WTC11 (cell line): ENCODE measurements around the gene NANOG. TPM values are rescaled to one million over a fixed set of nuclear protein-coding genes. Genes with fewer than 3 reads are reported as not detected.

ENCODE experiments used
- ATAC-seq: fragments of 200-7000 bp; cut with Tn5 transposase; 2 replicates; pipeline ENCODE4 v1.10.0; 2021; ENCODE audit warnings: mild to moderate bottlenecking, moderate library complexity
- CTCF ChIA-PET: fragments of 300-600 bp; sonication (Branson Sonifier 250); formaldehyde crosslinking; loops from one replicate; lab custom pipeline; 2021; ENCODE audit warnings: antibody characterized with exemption; lab: Charles Lee
- POLR2A ChIA-PET: fragments of 350-600 bp; sonication (Branson Sonifier 250); formaldehyde crosslinking; loops from one replicate; lab custom pipeline; 2021; ENCODE audit warnings: antibody characterized with exemption; lab: Charles Lee
- DNase-seq: peaks from one replicate; pipeline ENCODE4 v3.0.0; 2021; ENCODE audit warnings: low spot score
- H3K27ac Mint-ChIP-seq: 2 replicates; pipeline ENCODE4 v1.8.0; 2021; ENCODE audit warnings: mixed read lengths
- H3K27me3 Mint-ChIP-seq: 2 replicates; pipeline ENCODE4 v1.8.0; 2021; ENCODE audit warnings: low read depth, mild to moderate bottlenecking, moderate library complexity, mixed read lengths
- H3K36me3 Mint-ChIP-seq: 2 replicates; pipeline ENCODE4 v1.8.0; 2021; ENCODE audit warnings: mixed read lengths
- H3K4me1 Mint-ChIP-seq: 2 replicates; pipeline ENCODE4 v1.8.0; 2022; ENCODE audit warnings: mixed read lengths
- H3K4me3 Mint-ChIP-seq: 2 replicates; pipeline ENCODE4 v1.8.0; 2021; ENCODE audit warnings: mild to moderate bottlenecking, moderate library complexity, mixed read lengths
- H3K9me3 Mint-ChIP-seq: 2 replicates; pipeline ENCODE4 v1.8.0; 2021; ENCODE audit warnings: mixed read lengths
- ELF4 ChIP-seq: sonication (generic); formaldehyde crosslinking; IDR thresholded peaks from 2 replicates; pipeline ENCODE4 v1.8.1; 2022; ENCODE audit warnings: low read depth, mild to moderate bottlenecking, moderate library complexity, missing genetic modification reagents
- EMX1 ChIP-seq: fragments of 250-450 bp; sonication (Bioruptor Pico); IDR thresholded peaks from 2 replicates; pipeline ENCODE4 v1.8.0; 2021; ENCODE audit warnings: mild to moderate bottlenecking
- ERG ChIP-seq: fragments of 250-450 bp; sonication (Bioruptor Pico); IDR thresholded peaks from 2 replicates; pipeline ENCODE4 v1.8.0; 2021; ENCODE audit warnings: mild to moderate bottlenecking
- FOXP4 ChIP-seq: sonication (generic); formaldehyde crosslinking; IDR thresholded peaks from 2 replicates; pipeline ENCODE4 v1.8.0; 2022; ENCODE audit warnings: mild to moderate bottlenecking, missing genetic modification reagents
- GTF2I ChIP-seq: fragments of 250-450 bp; sonication (Bioruptor Pico); conservative IDR thresholded peaks from 2 replicates; pipeline ENCODE4 v1.4.0; 2021; ENCODE audit warnings: mild to moderate bottlenecking
- IRF2 ChIP-seq: sonication (generic); formaldehyde crosslinking; IDR thresholded peaks from 2 replicates; pipeline ENCODE4 v1.8.0; 2022; ENCODE audit warnings: low read depth, missing genetic modification reagents, borderline replicate concordance
- MXD4 ChIP-seq: fragments of 250-450 bp; sonication (Bioruptor Pico); IDR thresholded peaks from 2 replicates; pipeline ENCODE4 v1.8.0; 2021; ENCODE audit warnings: mild to moderate bottlenecking, moderate library complexity, borderline replicate concordance
- PREB ChIP-seq: sonication (generic); formaldehyde crosslinking; IDR thresholded peaks from 2 replicates; pipeline ENCODE4 v1.8.1; 2022; ENCODE audit warnings: mild to moderate bottlenecking, missing genetic modification reagents, moderate library complexity, borderline replicate concordance
- RORB ChIP-seq: fragments of 250-450 bp; sonication (Bioruptor Pico); IDR thresholded peaks from 2 replicates; pipeline ENCODE4 v1.9.0; 2021; ENCODE audit warnings: mild to moderate bottlenecking
- SMAD4 ChIP-seq: sonication (generic); formaldehyde crosslinking; IDR thresholded peaks from 2 replicates; pipeline ENCODE4 v1.8.0; 2022; ENCODE audit warnings: mild to moderate bottlenecking, missing genetic modification reagents
- TEAD4 ChIP-seq: sonication (generic); formaldehyde crosslinking; IDR thresholded peaks from 2 replicates; pipeline ENCODE4 v1.8.0; 2022; ENCODE audit warnings: mild to moderate bottlenecking, missing genetic modification reagents
- ZNF671 ChIP-seq: fragments of 250-450 bp; sonication (Bioruptor Pico); IDR thresholded peaks from 2 replicates; pipeline ENCODE4 v1.8.0; 2021; ENCODE audit warnings: mild to moderate bottlenecking
- total RNA-seq: library from RNA; stranded (reverse); gene quantifications from 3 replicates; pipeline ENCODE4 v1.2.3, GENCODE V29; 2021
- TF ChIP-seq, protein P1 (sequence below): sonication (generic); formaldehyde crosslinking; IDR thresholded peaks from 2 replicates; pipeline ENCODE4 v1.8.1; 2023; ENCODE audit warnings: mild to moderate bottlenecking, missing genetic modification reagents, borderline replicate concordance
- TF ChIP-seq, protein P2 (sequence below): sonication (generic); formaldehyde crosslinking; conservative IDR thresholded peaks from 2 replicates; pipeline ENCODE4 v1.8.1; 2023; ENCODE audit warnings: mild to moderate bottlenecking, low read depth, missing genetic modification reagents, moderate library complexity
- TF ChIP-seq, protein P3 (sequence below): sonication (generic); formaldehyde crosslinking; IDR thresholded peaks from 2 replicates; pipeline ENCODE4 v1.8.1; 2023; ENCODE audit warnings: mild to moderate bottlenecking, moderate library complexity, missing genetic modification reagents
- TF ChIP-seq, protein P4 (sequence below): fragments of 200-600 bp; IDR thresholded peaks from 2 replicates; pipeline ENCODE4 v1.8.0; 2022; ENCODE audit warnings: antibody characterized with exemption

NANOG gene
- total RNA-seq, 1 experiment from 2014 or later: 387 TPM

DNA sequence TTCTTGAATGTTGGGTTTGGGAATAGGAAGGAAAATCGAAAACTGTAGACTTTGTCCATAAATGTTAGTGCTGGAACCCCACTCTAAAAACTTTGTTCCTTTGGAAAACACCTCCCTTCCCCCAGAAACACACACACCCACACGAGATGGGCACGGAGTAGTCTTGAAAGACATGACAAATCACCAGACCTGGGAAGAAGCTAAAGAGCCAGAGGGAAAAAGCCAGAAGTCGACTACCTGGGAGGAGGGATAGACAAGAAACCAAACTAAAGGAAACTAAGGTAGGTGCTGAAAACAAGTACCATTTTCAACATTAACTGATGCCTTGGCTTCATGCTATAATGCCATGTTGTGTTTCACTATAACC is 925 bp upstream of the NANOG start (continued):
- TF ChIP-seq, protein P1, sequence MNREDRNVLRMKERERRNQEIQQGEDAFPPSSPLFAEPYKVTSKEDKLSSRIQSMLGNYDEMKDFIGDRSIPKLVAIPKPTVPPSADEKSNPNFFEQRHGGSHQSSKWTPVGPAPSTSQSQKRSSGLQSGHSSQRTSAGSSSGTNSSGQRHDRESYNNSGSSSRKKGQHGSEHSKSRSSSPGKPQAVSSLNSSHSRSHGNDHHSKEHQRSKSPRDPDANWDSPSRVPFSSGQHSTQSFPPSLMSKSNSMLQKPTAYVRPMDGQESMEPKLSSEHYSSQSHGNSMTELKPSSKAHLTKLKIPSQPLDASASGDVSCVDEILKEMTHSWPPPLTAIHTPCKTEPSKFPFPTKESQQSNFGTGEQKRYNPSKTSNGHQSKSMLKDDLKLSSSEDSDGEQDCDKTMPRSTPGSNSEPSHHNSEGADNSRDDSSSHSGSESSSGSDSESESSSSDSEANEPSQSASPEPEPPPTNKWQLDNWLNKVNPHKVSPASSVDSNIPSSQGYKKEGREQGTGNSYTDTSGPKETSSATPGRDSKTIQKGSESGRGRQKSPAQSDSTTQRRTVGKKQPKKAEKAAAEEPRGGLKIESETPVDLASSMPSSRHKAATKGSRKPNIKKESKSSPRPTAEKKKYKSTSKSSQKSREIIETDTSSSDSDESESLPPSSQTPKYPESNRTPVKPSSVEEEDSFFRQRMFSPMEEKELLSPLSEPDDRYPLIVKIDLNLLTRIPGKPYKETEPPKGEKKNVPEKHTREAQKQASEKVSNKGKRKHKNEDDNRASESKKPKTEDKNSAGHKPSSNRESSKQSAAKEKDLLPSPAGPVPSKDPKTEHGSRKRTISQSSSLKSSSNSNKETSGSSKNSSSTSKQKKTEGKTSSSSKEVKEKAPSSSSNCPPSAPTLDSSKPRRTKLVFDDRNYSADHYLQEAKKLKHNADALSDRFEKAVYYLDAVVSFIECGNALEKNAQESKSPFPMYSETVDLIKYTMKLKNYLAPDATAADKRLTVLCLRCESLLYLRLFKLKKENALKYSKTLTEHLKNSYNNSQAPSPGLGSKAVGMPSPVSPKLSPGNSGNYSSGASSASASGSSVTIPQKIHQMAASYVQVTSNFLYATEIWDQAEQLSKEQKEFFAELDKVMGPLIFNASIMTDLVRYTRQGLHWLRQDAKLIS (CRISPR knock-in tag): no peak
- TF ChIP-seq, protein P2, sequence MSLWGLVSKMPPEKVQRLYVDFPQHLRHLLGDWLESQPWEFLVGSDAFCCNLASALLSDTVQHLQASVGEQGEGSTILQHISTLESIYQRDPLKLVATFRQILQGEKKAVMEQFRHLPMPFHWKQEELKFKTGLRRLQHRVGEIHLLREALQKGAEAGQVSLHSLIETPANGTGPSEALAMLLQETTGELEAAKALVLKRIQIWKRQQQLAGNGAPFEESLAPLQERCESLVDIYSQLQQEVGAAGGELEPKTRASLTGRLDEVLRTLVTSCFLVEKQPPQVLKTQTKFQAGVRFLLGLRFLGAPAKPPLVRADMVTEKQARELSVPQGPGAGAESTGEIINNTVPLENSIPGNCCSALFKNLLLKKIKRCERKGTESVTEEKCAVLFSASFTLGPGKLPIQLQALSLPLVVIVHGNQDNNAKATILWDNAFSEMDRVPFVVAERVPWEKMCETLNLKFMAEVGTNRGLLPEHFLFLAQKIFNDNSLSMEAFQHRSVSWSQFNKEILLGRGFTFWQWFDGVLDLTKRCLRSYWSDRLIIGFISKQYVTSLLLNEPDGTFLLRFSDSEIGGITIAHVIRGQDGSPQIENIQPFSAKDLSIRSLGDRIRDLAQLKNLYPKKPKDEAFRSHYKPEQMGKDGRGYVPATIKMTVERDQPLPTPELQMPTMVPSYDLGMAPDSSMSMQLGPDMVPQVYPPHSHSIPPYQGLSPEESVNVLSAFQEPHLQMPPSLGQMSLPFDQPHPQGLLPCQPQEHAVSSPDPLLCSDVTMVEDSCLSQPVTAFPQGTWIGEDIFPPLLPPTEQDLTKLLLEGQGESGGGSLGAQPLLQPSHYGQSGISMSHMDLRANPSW (CRISPR knock-in tag): no peak
- TF ChIP-seq EMX1 (CRISPR knock-in tag): no peak
- TF ChIP-seq TEAD4 (CRISPR knock-in tag): no peak
- no peak for TF ChIP-seq RORB (CRISPR knock-in tag)
- no peak for TF ChIP-seq SMAD4 (CRISPR knock-in tag)
- TF ChIP-seq GTF2I: no peak
- TF ChIP-seq, all 79 proteins: peak for 0

GRCh38 chr12:7793211-7793610 is 4.0 kb downstream of the NANOG start:
- ChIA-PET POLR2A (no interaction called here), CTCF (no interaction called here)
- peaks cover 67% of the 10 kb centered on the region for H3K36me3 Mint-ChIP-seq
- no peak for ATAC-seq
- TF ChIP-seq, protein P3, sequence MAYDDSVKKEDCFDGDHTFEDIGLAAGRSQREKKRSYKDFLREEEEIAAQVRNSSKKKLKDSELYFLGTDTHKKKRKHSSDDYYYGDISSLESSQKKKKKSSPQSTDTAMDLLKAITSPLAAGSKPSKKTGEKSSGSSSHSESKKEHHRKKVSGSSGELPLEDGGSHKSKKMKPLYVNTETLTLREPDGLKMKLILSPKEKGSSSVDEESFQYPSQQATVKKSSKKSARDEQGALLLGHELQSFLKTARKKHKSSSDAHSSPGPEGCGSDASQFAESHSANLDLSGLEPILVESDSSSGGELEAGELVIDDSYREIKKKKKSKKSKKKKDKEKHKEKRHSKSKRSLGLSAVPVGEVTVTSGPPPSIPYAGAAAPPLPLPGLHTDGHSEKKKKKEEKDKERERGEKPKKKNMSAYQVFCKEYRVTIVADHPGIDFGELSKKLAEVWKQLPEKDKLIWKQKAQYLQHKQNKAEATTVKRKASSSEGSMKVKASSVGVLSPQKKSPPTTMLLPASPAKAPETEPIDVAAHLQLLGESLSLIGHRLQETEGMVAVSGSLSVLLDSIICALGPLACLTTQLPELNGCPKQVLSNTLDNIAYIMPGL (CRISPR knock-in tag): no peak
- no peak for TF ChIP-seq MXD4 (CRISPR knock-in tag)
- TF ChIP-seq ERG (CRISPR knock-in tag): no peak
- TF ChIP-seq ZNF671 (CRISPR knock-in tag): no peak
- TF ChIP-seq, protein P4, sequence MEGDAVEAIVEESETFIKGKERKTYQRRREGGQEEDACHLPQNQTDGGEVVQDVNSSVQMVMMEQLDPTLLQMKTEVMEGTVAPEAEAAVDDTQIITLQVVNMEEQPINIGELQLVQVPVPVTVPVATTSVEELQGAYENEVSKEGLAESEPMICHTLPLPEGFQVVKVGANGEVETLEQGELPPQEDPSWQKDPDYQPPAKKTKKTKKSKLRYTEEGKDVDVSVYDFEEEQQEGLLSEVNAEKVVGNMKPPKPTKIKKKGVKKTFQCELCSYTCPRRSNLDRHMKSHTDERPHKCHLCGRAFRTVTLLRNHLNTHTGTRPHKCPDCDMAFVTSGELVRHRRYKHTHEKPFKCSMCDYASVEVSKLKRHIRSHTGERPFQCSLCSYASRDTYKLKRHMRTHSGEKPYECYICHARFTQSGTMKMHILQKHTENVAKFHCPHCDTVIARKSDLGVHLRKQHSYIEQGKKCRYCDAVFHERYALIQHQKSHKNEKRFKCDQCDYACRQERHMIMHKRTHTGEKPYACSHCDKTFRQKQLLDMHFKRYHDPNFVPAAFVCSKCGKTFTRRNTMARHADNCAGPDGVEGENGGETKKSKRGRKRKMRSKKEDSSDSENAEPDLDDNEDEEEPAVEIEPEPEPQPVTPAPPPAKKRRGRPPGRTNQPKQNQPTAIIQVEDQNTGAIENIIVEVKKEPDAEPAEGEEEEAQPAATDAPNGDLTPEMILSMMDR: no peak
- no peak for TF ChIP-seq FOXP4 (CRISPR knock-in tag)
- no peak for TF ChIP-seq PREB
- no peak for TF ChIP-seq ELF4
- TF ChIP-seq IRF2 (CRISPR knock-in tag): no peak
- no peak for TF ChIP-seq RORB (CRISPR knock-in tag)
- TF ChIP-seq, all 79 proteins: peak for 0
- Mint-ChIP-seq H3K4me3 (peak overlapping the region; percentile 91), H3K27ac (peak overlapping the region; percentile 88), H3K27me3 (no peaks in the 10 kb centered on the region), H3K9me3 (no peaks in the 10 kb centered on the region), H3K4me1 (peaks cover 64% of the 10 kb centered on the region)
- DNase-seq: no peak
